C4-2B (cell line): ENCODE results near the gene GTF3C2.

Experiments used
- CTCF ChIP-seq: fragments of 450-650 bp; conservative IDR thresholded peaks from 2 replicates; pipeline ENCODE4 v1.5.1; 2017; ENCODE audit warnings: mild to moderate bottlenecking
- ZFX ChIP-seq: fragments of 450-650 bp; IDR thresholded peaks from 2 replicates; pipeline ENCODE4 v1.6.1; 2017

GRCh38 chr2:27354597-27354927, 2.0 kb downstream of the GTF3C2 start:
- no peak for TF ChIP-seq CTCF
- TF ChIP-seq ZFX = no peak
